SK-N-SH treated with all-trans-retinoic acid at 6 μM for 48 hours (cell line): ENCODE data around the gene MCM9.

Experiments used
- ARNTL ChIP-seq: fragments of 450-650 bp; formaldehyde crosslinking; IDR thresholded peaks from 2 replicates; pipeline ENCODE4 v1.5.0; 2020; ENCODE audit warnings: low read depth, mild to moderate bottlenecking, moderate library complexity, borderline replicate concordance
- GLIS3 ChIP-seq: fragments of 250-450 bp; sonication (Bioruptor Pico); IDR thresholded peaks from 2 replicates; pipeline ENCODE4 v1.5.0; 2020; ENCODE audit warnings: mild to moderate bottlenecking, moderate library complexity
- ZFP3 ChIP-seq: fragments of 250-450 bp; sonication (Bioruptor Pico); IDR thresholded peaks from 2 replicates; pipeline ENCODE4 v1.5.0; 2020; ENCODE audit warnings: mild to moderate bottlenecking, moderate library complexity
- ZFP30 ChIP-seq: fragments of 450-650 bp; formaldehyde crosslinking; IDR thresholded peaks from 2 replicates; pipeline ENCODE4 v1.5.0; 2022; ENCODE audit warnings: mild to moderate bottlenecking, moderate library complexity
- ZNF565 ChIP-seq: fragments of 450-650 bp; formaldehyde crosslinking; conservative IDR thresholded peaks from 2 replicates; pipeline ENCODE4 v1.5.0; 2020; ENCODE audit warnings: low read depth, mild to moderate bottlenecking, moderate library complexity
- ZNF8 ChIP-seq: fragments of 450-650 bp; formaldehyde crosslinking; IDR thresholded peaks from 2 replicates; pipeline ENCODE4 v1.5.0; 2020; ENCODE audit warnings: mild to moderate bottlenecking, moderate library complexity

DNA sequence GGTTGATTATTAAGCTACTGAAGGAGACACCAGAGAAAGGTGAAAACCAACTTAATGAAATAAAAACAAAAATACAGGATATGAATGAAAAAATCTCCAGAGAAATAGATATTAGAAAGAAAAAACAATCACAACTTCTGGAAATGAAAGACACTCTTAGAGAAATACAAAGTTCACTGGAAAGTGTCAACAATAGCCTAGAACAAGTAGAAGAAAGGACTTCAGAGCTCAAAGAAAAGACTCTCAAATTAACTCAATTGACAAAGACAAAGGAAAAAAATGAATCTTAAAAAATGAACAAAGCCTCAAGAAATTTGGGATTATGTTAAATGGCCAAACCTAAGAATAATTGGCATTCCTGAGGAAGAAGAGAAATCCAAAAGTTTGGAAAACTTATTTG is 10.3 kb upstream of the MCM9 start:
- TF ChIP-seq GLIS3 (no peak), ARNTL (CRISPR knock-in tag) (no peak), ZFP3 (CRISPR knock-in tag) (no peak), ZNF565 (CRISPR knock-in tag) (no peak), ZFP30 (CRISPR knock-in tag) (no peak), ZNF8 (CRISPR knock-in tag) (no peak)
